ENCODE data around the gene GMCL1. TPM values are rescaled to one million over a fixed set of nuclear protein-coding genes. Genes with fewer than 3 reads are reported as not detected.

Gene GMCL1
- total and polyA plus RNA-seq, 4 donors = 6.8 to 31.1 (median 10.8) TPM

DNA sequence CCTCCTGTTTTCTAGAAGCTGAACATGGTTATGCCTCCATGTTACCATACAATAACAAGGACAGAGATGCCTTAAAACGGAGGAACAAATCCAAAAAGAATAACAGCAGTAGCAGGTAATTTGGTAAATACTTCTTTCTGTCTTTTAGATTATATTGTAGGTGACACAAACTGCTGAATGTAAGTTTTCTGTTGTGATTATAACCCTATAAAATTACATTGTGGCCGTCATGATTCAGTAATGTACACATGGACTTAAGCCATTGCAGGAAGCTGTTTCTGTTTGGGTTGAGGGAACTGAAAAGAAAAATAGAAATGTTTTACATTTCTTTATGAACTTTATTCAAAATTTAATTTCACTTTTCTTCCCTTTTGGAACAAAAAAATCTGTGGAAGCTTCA, 86.6 kb downstream of the GMCL1 start:
- no peak for ATAC-seq (ENCODE audit: insufficient read depth, low FRiP score)
- no peaks in the 10 kb centered on the region for H3K27me3 ChIP-seq (ENCODE audit: control insufficient read depth in 3 of 3, insufficient read depth in 3 of 3, low read length in 2 of 3)

DNA sequence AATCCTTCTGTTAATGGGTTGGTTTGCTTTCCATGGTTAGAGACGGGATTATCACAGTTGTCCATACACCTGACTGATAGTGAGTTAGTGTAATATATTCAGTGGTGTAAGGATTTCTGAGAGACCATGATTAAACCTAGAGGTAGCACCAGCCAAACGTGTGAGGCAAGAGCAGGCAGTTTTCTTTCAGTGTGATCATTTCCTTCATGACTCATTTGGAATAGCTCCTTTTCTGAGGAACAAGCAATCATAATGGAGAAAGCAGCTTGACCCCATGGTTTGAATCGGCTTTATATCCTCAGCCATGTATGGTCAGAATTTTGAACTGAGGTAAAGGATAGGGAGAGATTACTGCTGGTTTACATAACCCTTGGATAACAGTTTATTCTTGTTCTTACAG, 88.4 kb downstream of the GMCL1 start:
- TF ChIP-seq, protein P1, sequence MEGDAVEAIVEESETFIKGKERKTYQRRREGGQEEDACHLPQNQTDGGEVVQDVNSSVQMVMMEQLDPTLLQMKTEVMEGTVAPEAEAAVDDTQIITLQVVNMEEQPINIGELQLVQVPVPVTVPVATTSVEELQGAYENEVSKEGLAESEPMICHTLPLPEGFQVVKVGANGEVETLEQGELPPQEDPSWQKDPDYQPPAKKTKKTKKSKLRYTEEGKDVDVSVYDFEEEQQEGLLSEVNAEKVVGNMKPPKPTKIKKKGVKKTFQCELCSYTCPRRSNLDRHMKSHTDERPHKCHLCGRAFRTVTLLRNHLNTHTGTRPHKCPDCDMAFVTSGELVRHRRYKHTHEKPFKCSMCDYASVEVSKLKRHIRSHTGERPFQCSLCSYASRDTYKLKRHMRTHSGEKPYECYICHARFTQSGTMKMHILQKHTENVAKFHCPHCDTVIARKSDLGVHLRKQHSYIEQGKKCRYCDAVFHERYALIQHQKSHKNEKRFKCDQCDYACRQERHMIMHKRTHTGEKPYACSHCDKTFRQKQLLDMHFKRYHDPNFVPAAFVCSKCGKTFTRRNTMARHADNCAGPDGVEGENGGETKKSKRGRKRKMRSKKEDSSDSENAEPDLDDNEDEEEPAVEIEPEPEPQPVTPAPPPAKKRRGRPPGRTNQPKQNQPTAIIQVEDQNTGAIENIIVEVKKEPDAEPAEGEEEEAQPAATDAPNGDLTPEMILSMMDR (IDR thresholded peaks at IDR 0.05; ENCODE audit: control extremely low read depth, extremely low read depth) = no peak
- Histone ChIP-seq H3K9me3 (ENCODE audit: control insufficient read depth in 4 of 4, insufficient read depth in 3 of 4, low read length in 3 of 4) (no peaks in the 10 kb centered on the region), H3K27me3 (ENCODE audit: control insufficient read depth in 3 of 3, insufficient read depth in 3 of 3, low read length in 2 of 3) (no peaks in the 10 kb centered on the region), H3K4me1 (ENCODE audit: control insufficient read depth in 5 of 5, insufficient read depth in 5 of 5, low read length in 5 of 5) (peaks cover 0 to 17% (median 5%) of the 10 kb centered on the region in 5 donors), H3K4me3 (no peak overlapping the region), H3K9ac (ENCODE audit: insufficient read depth in 1 of 2, low read length in 2 of 2) (no peak overlapping the region), H3K36me3 (ENCODE audit: control insufficient read depth in 4 of 4, insufficient read depth in 4 of 4, low read length in 4 of 4) (peaks cover 7 to 15% (median 13%) of the 10 kb centered on the region in 4 donors), H3K27ac (ENCODE audit: low read depth in 1 of 2, low read length in 1 of 2) (peak overlapping the region in 1 of 2 donors; percentile 38)
- DNase-seq = no peak
- 50 to 60% methylated on average over 3 of the region's 3 CpGs for WGBS, 2 donors
- ATAC-seq (ENCODE audit: insufficient read depth, low FRiP score) = no peak

More for the DNA sequence above, 86.6 kb downstream of the GMCL1 start:
- Histone ChIP-seq H3K4me3 (no peak overlapping the region), H3K9me3 (ENCODE audit: control insufficient read depth in 4 of 4, insufficient read depth in 3 of 4, low read length in 3 of 4) (no peaks in the 10 kb centered on the region), H3K9ac (ENCODE audit: insufficient read depth in 1 of 2, low read length in 2 of 2) (peak overlapping the region in 1 of 2 donors; percentile 75), H3K36me3 (ENCODE audit: control insufficient read depth in 4 of 4, insufficient read depth in 4 of 4, low read length in 4 of 4) (peaks cover 4 to 9% (median 6%) of the 10 kb centered on the region in 4 donors), H3K4me1 (ENCODE audit: control insufficient read depth in 5 of 5, insufficient read depth in 5 of 5, low read length in 5 of 5) (peaks cover 0 to 17% (median 5%) of the 10 kb centered on the region in 5 donors), H3K27ac (ENCODE audit: low read depth in 1 of 2, low read length in 1 of 2) (peak overlapping the region in 1 of 2 donors; percentile 15)
- WGBS, 2 donors = 38 to 45% methylated on average over 2 of the region's 2 CpGs
- TF ChIP-seq, protein P1 (IDR thresholded peaks at IDR 0.05; ENCODE audit: control extremely low read depth, extremely low read depth) = no peak
- DNase-seq = no peak

DNA sequence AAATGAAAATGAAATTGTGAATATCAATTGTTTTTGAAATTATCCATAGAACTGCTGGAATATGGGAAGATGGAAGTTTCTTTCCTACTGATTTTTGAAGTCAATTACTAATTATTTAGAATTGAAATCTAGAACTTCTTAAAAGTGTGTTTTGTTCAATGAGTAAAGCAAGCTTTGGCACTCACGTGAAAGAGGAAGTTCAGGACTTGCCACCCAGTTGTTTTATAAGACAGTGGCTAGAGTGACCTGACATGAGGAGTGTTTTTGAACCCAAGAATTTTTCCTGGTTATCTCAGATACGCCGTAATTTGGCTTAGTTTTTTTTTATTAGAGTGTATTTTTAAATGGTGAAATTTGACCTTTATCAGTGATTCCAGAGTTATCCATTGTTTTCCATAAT, 88.9 kb downstream of the GMCL1 start:
- Histone ChIP-seq H3K4me1 (ENCODE audit: control insufficient read depth in 5 of 5, insufficient read depth in 5 of 5, low read length in 5 of 5) (peaks cover 0 to 17% (median 5%) of the 10 kb centered on the region in 5 donors), H3K4me3 (no peak overlapping the region), H3K27ac (ENCODE audit: low read depth in 1 of 2, low read length in 1 of 2) (peak overlapping the region in 1 of 2 donors; percentile 25), H3K9me3 (ENCODE audit: control insufficient read depth in 4 of 4, insufficient read depth in 3 of 4, low read length in 3 of 4) (no peaks in the 10 kb centered on the region), H3K9ac (ENCODE audit: insufficient read depth in 1 of 2, low read length in 2 of 2) (no peak overlapping the region), H3K36me3 (ENCODE audit: control insufficient read depth in 4 of 4, insufficient read depth in 4 of 4, low read length in 4 of 4) (peaks cover 11 to 15% (median 14%) of the 10 kb centered on the region in 4 donors), H3K27me3 (ENCODE audit: control insufficient read depth in 3 of 3, insufficient read depth in 3 of 3, low read length in 2 of 3) (no peaks in the 10 kb centered on the region)
- TF ChIP-seq, protein P1 (IDR thresholded peaks at IDR 0.05; ENCODE audit: control extremely low read depth, extremely low read depth) = no peak
- no peak for DNase-seq
- no peak for ATAC-seq (ENCODE audit: insufficient read depth, low FRiP score)
- 43 to 48% methylated on average over 3 of the region's 3 CpGs for WGBS, 2 donors

DNA sequence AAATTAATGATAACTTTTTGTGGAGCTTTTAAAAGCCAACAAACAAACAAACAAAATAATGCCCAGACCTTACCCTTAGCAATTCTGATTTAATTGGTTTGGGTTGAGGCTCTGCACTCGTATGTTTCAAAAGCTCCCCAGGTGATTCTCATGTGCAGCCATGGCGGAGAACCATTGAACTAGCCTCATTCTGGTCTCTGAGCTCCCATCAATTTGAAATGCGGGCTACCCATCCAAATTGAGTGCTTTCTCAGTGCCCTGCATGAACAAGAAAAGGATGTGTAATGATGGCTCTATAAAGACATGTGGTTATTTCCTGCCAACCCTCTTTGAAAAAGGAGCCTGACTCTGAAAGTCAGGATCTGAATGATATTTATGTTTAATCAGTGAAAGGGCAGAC, 93.7 kb downstream of the GMCL1 start:
- ATAC-seq (ENCODE audit: insufficient read depth, low FRiP score) = no peak
- TF ChIP-seq, protein P1 (IDR thresholded peaks at IDR 0.05; ENCODE audit: control extremely low read depth, extremely low read depth) = no peak
- Histone ChIP-seq H3K4me1 (ENCODE audit: control insufficient read depth in 5 of 5, insufficient read depth in 5 of 5, low read length in 5 of 5) (no peaks in the 10 kb centered on the region), H3K9me3 (ENCODE audit: control insufficient read depth in 4 of 4, insufficient read depth in 3 of 4, low read length in 3 of 4) (no peaks in the 10 kb centered on the region), H3K27me3 (ENCODE audit: control insufficient read depth in 3 of 3, insufficient read depth in 3 of 3, low read length in 2 of 3) (no peaks in the 10 kb centered on the region), H3K36me3 (ENCODE audit: control insufficient read depth in 4 of 4, insufficient read depth in 4 of 4, low read length in 4 of 4) (peaks cover 10 to 13% (median 12%) of the 10 kb centered on the region in 4 donors), H3K27ac (ENCODE audit: low read depth in 1 of 2, low read length in 1 of 2) (no peak overlapping the region), H3K9ac (ENCODE audit: insufficient read depth in 1 of 2, low read length in 2 of 2) (no peak overlapping the region), H3K4me3 (no peak overlapping the region)
- DNase-seq = no peak
- WGBS, 2 donors = 95 to 96% methylated on average over 3 of the region's 3 CpGs

Measured in lung (tissue), 12 donors.